GM21825 (cell line): ENCODE measurements around the gene MPO.

Experiments used
- ATAC-seq: cut with Tn5 transposase; IDR thresholded peaks from one replicate; pipeline ENCODE4 v1.9.1; 2021; ENCODE audit warnings: mild to moderate bottlenecking, moderate library complexity; ENCODE audit not compliant: unreplicated experiment

MPO gene, protein sequence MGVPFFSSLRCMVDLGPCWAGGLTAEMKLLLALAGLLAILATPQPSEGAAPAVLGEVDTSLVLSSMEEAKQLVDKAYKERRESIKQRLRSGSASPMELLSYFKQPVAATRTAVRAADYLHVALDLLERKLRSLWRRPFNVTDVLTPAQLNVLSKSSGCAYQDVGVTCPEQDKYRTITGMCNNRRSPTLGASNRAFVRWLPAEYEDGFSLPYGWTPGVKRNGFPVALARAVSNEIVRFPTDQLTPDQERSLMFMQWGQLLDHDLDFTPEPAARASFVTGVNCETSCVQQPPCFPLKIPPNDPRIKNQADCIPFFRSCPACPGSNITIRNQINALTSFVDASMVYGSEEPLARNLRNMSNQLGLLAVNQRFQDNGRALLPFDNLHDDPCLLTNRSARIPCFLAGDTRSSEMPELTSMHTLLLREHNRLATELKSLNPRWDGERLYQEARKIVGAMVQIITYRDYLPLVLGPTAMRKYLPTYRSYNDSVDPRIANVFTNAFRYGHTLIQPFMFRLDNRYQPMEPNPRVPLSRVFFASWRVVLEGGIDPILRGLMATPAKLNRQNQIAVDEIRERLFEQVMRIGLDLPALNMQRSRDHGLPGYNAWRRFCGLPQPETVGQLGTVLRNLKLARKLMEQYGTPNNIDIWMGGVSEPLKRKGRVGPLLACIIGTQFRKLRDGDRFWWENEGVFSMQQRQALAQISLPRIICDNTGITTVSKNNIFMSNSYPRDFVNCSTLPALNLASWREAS

DNA sequence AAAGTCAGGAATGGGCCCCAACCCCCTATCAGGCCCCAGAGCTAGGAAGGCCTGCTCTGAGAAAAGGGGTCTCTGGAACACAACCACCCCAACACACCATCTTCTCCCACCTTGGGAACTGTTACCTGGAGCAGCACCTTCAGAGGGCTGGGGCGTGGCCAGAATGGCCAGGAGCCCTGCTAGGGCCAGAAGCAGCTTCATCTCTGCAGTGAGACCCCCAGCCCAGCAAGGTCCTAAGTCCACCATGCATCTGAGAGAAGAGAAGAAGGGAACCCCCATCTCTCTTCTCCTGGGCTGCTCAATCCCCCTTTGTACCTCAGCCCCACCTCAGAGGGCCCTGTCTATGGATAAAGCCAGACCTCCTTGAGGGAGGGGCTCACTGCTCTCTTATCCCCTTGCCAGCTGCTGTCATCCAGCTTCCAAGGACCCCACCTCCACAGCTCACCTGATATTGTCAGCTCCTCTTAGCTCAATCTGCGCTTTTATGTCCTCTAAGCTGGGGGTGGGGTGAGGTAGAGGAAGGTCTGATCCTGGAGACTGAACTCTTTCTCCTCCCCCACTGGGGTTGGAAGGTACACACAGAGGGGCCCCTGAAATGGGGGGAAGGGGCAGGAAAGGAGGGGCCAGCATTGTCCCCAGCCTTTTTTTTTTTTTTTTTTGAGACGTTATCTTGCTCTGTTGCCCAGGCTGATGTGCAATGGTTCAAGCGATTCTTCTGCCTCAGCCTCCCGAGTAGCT is at the start of gene MPO:
TSS of gene MPO (minus strand) at position 456 of the 738 bp plus-strand sequence. CDS start at position 279, 177 bp downstream.
- ATAC-seq: no peak

DNA sequence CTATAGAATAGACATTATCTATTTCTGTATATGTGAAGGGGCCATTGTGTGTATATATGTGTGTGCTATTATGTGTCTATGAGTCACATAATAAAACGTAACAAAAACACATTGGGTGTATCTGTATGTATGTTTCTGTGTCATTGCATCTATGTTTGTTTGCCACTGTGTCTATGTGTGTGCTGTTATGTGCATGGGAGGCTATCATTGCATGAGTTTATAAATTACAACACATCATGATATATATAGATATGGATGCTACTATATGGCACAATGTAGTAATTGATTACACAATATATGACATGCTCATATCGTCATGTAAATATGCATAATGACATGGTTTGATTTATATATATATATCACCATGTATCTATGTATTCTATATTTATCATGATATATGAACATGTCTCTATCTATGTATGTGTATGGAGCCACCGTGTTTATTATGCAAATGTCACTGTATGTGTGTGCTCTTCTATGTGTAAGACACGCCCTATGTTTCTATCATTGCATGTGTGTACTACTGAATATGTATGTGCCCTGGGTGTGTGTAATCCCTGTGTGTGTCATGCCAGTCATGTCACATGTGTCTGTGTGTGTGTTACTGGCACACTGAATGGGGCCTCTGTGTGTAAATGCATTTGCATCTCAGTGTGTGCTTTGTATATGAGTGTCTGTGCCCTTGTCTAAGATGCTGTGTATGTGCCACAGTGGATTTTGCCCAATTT is 49.2 kb upstream of the MPO start:
- peak; percentile 8 for ATAC-seq

DNA sequence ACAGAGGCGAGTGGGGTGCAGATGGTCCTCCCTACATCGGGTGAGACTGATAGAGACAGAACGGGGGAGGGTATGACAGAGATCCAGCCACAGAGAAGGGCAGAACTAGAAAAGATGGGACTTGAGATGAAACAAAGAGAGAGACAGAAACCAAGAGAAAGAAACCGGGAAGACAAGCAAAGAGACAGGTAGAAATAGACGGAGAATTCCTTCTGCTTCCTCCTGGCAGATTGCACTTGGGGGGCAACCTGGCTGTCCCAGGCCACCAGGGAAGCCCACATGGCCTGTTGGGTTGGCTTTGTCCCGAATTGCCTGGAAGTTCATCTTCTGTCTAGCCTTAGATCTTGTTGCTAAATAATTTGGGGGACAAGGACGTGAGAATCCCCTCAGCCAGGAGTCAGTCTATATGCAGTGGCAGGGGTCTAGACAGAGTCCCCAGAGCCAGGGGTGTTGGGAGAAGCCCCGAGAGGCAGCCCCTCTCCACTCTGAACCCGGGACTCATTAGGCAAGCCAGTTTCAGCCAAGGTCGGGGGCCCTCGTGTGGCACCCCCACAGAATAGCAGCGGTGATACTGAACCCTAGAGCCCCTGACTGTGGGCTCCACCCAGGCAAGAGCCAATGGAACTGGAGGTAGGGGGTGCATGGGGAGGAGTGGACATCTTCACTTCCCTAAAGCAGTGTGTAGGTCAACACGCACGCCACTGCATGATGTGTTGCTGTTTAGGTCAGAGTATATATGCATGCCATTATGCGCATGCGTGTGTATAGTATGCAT is 48.5 kb upstream of the MPO start:
- peak; percentile 37 for ATAC-seq

DNA sequence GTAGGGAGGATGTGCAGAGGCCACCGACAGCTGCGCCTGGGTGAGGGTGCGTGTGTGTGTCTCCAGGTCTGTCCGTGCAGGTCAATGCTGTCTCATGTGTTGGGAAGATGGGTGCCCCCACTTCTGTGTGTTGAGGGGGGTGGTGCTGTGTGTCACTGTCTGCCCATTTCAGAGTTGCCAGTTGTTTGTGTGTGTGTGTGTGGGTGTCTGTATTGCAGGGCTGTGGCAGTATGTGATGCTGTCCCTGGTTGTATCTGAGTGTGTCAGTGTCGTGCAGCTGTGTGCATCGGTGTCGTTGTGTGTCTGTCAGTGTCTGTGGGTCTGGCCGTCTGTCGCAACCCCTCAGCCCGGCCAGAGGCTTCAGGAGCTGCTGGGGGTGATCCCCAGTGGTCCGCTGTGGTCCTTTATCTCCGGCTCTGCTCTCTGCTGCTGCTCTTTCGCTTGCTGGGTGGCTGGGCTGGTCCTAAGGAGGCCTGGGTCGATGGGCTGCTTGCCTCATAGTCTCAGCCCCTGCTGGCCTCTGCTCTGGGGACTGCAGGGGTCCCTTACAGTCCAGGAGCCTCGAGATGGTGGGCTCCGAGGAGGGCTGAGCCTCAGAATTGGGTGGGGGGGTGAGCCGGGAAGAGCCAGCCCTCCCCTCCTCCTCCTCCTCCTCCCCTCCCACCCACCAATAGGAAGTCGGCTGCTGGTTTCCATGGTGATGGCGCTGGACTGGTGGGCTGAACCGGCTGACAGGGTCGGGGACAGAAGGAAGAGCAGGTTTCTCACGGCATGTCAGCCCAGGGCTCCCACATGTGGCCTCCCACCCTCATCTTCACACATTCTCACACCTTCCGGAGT is 47.7 kb upstream of the MPO start, which contains the start of gene TSPOAP1:
TSS of gene TSPOAP1 (minus strand) at position 601 of the 840 bp plus-strand sequence. CDS start 875 bp downstream, outside the sequence.
- ATAC-seq: peak; percentile 16

DNA sequence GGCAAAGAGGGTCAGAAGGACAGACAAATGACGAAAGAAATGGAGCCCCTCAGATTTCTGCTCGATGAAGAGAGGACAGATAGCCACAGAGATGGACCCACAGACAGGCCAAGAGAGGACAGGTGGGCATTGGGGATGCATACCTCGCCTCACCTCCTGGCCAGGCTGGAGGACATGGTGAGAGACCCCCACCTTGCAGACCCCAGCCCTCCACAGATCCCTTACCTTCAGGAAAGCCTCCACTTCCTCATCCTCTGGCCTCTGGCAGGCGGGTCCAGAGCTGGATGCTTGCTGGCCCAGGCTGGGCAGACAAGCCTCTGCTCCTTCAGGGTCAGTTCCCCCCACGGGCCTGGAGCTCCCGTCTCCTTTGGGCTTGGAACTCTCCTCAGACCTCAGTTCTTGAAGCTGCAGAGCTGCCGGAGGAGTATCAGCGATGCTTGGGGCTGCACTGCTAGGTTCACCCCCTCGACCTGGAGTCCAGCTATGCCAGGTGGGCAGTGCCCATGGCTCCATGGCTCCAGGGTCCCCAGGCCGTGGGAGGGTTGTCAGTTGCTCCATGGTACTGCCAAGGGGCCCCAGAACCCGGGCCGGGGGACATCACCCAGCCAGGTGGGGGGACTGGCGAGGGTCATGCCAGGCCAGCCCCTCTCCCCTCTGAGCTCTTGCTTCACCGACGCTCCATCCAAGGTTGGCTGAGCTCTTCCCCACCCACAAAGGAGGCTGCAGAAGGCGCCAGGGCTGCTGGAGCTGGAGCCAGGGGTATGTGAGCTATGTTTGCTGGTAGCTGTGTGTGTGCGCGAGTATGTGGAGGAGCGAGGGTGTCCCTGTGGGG is 46.8 kb upstream of the MPO start:
- no peak for ATAC-seq

DNA sequence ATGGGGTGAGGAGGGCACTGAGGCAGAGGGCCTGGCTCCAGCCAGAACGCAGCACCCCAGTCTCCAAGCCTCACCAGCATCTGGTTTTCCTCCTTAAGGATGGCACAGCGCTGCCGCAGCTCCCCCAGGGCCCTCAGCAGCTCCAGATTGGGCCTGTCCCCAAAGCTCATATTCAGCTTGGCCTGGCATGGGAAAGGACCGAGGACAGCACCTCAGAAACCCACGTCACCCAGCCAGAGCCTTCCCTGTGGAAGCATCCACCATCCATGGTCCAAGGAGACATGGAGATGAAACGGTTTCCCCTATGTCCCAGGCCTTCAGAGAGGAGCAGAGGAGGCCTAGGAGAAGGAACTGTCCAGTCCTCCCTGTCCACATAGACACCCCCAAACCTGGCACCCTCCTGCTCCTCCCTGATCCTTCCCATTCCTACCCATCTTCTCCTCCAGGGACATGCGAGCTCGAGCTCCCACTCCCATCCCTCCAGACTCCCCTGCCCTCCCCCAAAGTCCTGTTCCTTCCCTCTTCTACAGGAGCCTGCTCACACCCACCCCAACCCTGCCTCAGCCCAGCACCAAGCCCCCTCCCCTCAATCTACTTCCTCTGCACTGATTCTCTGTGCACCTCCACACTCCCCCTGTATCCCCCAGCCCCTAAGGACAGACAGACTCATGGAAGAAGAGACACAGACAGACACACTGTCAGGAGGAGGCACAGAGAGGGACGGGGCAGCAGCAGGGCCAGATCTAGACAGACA is 46.1 kb upstream of the MPO start:
- ATAC-seq: no peak

DNA sequence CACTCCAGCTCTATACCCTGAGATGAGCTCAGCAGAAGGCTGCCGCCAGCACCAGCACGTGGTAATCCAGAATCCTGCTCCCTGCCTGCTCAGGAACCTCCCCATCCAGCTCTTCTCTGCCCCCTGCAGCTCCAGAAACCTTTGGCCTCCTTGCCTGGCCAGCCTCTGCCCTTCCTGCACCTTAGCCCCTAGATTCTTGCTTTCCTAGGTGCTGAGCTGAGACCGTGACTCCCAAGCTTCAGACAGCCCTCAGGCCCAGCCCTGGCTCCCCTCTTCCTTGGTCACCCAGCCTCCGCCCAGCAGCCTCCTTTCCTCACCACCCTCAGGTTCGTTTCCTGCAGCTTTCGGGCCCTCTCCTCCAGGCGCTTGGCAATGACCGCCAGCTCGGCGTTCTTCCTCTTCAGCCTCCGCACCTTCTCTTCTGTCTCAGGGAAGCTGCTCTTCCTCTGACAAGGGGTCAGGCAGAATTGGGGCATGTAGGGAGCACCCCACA is 45.3 kb upstream of the MPO start:
- no peak for ATAC-seq

DNA sequence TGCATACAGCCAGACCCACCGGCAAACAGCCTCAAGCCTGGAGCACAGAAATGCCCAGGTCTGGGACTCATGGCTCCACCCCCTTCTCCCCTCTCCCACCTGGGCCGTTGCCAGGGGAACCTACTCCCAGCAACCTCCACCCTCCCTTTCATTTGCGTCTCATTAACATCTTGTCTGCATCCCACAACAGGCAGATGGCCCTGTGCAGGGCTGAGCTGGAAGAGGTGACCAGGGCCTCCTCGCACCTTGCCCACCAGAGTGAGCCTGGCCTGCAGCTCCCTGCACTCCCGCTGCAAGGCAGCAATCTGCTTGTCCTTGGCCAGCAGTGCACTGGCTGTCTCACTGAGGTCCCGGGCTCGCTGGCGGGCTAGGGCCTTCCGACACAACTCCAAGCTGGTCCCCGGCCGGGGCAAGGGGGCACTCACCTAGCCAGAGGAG is 44.6 kb upstream of the MPO start:
- no peak for ATAC-seq

DNA sequence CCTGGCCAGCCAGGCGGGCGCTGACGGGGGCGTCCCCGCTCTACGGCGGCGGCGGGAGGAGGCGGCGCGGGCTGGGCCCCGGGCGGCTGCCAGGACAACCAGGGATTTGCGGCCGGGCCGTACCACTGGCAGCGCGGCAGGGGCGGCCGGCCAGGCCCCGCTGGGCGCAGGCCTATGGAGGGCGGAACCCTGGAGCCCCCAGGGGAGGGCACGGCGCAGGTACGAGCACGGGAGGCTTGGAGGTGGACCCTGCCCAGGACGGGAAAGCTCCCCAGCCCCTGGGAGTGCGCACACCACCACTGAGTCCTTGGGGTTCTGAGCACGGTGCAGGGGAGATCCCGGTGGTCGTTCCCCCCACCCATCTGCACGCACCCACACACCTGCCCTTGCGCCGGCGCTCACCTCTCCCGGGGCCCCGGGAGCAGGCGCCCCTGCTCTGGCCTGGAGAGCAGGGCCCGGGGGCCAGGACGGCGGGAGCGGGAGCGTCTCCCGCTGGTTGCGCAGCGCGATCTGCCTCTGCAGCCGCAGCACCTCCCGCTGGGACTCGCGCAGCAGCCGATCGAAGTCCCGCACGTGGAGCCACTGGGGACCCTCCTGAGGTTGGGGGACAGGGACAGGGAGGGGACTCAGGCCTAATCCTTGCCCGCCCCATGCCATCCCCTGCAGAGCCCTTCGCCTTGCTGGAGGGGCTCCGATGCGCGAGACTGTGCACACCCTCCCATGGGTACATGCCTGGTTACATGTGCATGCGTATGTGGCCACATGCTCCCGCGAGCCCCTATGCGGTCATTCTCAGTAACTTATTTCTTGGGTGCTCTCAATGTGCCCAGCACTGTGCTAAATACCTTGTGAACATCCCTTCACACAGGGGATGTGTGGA is 43.9 kb upstream of the MPO start:
- no peak for ATAC-seq

DNA sequence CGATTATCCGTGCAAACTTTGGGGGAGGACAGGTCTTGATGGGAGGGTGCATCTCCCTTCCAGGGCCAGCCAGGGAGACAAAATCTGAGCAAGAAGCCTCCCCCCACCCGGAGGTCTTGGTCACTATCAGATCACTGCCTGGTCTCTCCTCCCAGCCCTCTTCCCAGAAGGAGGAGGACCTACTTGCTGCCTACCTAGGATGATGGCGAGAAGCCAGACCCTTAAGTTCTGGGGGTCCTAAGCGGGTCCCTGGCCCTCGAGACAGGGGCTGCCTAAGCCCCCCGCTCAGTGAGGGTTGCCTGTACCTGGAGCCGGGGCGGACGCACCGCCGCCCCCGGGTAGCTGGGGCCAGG is 43.3 kb upstream of the MPO start:
- ATAC-seq: no peak

DNA sequence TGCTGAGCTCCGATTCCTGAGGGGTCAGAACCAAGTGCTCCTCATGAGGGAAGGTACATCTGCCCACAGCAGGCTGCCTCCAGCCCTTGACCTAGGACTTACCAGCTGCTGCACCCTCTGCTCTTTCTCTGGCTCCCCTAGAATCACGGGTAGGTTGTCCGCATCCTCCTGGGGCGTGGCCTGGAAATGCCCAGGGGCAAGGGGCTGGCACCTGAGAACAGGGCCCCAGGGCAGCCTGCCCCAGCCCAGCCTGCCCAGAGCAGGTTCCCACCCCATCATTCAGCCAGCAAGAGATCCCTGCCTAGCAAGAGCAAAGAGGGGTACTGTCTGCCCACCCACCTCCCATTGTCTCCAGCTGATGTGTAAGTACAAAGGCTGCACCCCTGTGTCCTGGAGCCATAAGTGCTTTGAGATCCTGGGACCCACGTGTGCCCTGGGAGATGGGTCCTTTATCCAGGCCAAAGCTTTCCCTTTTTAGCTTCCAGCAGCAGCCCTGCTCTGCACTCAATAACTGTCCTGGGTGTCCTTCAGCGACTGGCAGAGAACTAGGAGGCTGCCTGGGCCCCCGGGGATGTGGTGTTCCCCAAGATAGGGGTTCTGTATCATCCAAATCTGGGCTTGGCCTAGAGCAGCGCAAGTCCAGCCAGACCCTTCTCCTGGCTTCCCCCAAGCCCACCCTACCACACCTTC is 42.8 kb upstream of the MPO start:
- ATAC-seq: no peak

DNA sequence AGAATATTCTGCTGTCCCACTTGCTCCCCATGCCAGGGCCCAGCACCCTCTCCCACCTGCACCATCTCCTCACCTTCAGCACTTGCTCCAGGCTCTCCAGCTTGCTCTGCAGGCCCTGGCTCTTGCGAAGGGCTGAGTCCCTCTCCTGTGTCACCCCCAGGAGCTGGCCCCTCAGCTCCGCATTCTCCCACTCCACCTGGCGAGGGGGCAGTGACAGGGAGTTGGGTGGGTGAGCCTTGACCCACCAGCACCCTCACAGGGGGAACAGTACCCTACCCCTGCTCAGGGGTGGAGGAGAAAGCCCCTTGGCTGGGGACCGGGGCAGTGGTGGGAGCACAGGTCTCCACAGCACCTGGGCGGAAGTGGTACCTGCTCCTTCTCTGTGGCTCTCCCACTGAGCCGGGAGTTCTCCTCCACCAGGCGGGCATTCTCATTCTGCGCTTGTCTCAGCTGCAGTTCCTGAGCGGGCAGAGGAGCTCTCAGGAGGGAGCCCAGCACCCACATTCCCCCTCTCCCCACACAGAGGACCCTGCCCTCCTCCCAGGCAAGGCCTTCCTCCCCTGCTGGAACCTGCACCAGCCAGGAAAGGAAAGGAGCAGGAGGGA is 41.9 kb upstream of the MPO start:
- no peak for ATAC-seq

DNA sequence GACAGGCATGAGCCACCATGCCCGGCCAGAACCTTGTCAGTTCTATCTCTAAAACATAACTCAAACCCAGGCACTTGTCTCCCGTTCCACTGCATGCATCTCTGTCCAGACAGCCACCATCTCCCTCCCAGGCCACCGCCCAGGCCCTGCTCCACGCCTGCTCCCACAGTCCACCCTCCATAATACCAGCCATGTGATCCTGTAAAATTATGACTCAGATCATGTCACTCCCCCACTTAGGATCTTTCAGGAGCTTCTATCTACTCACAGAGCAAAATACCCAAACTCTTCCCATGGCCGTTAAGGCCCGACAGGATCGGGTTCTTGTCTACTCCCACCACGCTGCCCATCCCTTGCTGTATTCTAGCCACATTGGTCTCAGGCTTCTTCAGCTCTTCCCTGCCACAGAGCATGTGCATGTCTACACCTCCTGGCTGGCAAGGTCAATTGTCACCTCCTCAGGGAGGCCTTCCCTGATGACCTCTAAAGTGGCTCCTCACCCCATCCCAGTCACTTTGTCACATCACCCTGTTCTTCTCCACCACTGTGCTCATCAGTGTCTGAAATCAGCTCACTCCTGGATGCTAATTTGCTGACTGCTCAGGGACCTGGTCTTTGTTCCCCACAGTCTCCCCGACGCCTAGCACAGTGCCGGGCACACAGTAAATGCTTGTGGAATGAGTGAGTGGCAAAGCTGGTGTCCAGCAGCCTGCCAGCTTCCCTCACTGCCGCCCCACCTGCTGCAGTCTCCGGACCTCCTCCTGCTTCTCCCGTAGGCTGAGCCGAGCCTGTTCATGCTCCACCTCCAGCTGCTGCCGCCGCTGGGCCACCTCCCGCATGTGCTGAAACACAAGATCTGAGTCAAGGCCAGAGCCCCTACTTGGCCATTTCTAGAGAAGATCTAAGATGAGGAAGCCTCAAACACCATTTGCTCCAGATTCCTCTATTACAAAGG is 41.1 kb upstream of the MPO start:
- no peak for ATAC-seq
